Measurements from ENCODE around the gene TIAM2.

Gene TIAM2

GRCh38 chr6:155084431-155085123 lies 89.5 kb downstream of the TIAM2 start:
- DNase-seq (ENCODE audit: low read depth, low spot score) = no peak
- TF ChIP-seq EZH2 (IDR thresholded peaks at IDR 0.05) = no peak
- no peak for TF ChIP-seq POLR2AphosphoS5 (IDR thresholded peaks at IDR 0.05; ENCODE audit: borderline replicate concordance, low read depth, low read length)
- no peak for TF ChIP-seq FOXP2 (optimal IDR thresholded peaks at IDR 0.05; ENCODE audit: control extremely low read depth, extremely low read length, insufficient read depth)
- Histone ChIP-seq H3K27ac (no peak overlapping the region), H3K4me3 (no peak overlapping the region), H3K36me3 (ENCODE audit: insufficient read depth, low read length) (no peaks in the 10 kb centered on the region), H3K9me3 (ENCODE audit: low read depth, low read length) (no peaks in the 10 kb centered on the region), H3K9ac (ENCODE audit: insufficient read length) (no peak overlapping the region)

DNA sequence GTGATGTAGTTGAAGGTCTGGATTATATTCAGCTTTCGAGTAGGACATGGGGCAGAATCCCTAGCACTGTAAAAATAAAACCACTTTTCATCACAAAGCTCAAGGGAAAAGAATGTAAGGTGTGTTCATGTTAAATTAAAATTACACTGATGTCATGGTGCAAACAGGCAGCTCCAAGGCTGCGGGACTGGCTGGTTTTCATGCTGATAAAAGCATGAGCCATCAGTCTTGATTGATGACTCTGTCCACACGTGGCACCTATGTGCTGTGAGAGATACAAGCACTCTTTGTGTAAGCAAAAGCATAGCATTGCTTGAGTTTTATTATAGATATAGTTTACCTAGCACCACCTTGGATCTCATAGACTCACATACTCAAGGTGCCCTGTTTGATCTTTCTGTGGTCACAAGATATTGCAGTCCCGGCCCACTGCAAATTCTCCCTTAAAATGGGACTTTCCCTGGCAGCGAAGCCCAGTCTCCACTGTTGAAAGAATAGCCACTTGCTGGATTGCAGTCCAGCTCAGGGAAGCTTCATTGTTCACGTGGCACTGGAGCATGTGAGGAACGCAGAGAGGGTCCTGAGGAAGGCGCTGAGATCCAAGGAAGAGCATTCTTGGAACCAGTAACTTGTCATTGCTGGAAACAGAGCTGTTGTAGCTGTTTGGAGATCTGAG lies 90.6 kb downstream of the TIAM2 start:
- TF ChIP-seq EZH2 (IDR thresholded peaks at IDR 0.05) (no peak), FOXP2 (optimal IDR thresholded peaks at IDR 0.05; ENCODE audit: control extremely low read depth, extremely low read length, insufficient read depth) (no peak), POLR2AphosphoS5 (IDR thresholded peaks at IDR 0.05; ENCODE audit: borderline replicate concordance, low read depth, low read length) (no peak)
- Histone ChIP-seq H3K4me3 (no peak overlapping the region), H3K36me3 (ENCODE audit: insufficient read depth, low read length) (no peaks in the 10 kb centered on the region), H3K9me3 (ENCODE audit: low read depth, low read length) (no peaks in the 10 kb centered on the region), H3K27ac (no peak overlapping the region), H3K9ac (ENCODE audit: insufficient read length) (no peak overlapping the region)
- DNase-seq (ENCODE audit: low read depth, low spot score) = no peak

DNA sequence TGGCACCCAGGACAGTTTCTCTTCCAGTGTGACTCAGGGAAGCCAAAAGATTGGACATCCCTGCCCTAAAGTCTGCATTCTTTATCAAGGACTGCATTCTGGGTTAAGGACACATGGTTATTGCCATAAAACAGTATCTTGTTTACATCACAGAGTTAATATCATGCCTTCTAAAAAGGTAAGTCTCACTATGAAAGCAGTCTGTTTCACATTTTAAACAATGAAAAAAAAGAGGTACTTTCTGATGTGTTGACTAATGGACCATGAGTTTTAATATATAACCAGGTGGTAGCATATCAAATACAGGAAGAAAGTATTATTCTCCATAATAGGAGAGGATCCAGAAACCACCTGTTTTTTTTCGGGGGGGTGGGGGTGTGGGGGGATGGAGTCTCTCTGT lies 93.7 kb downstream of the TIAM2 start:
- H3K4me3 ChIP-seq = no peak overlapping the region
- DNase-seq (ENCODE audit: low read depth, low spot score) = no peak
- H3K9ac ChIP-seq (ENCODE audit: insufficient read length) = no peak overlapping the region
- no peaks in the 10 kb centered on the region for H3K9me3 ChIP-seq (ENCODE audit: low read depth, low read length)
- no peaks in the 10 kb centered on the region for H3K36me3 ChIP-seq (ENCODE audit: insufficient read depth, low read length)
- TF ChIP-seq FOXP2 (optimal IDR thresholded peaks at IDR 0.05; ENCODE audit: control extremely low read depth, extremely low read length, insufficient read depth) (no peak), POLR2AphosphoS5 (IDR thresholded peaks at IDR 0.05; ENCODE audit: borderline replicate concordance, low read depth, low read length) (no peak), EZH2 (IDR thresholded peaks at IDR 0.05) (no peak)
- no peak overlapping the region for H3K27ac ChIP-seq

GRCh38 chr6:155089746-155090145 lies 94.6 kb downstream of the TIAM2 start:
- no peak overlapping the region for H3K27ac ChIP-seq
- no peak overlapping the region for H3K4me3 ChIP-seq
- no peak overlapping the region for H3K9ac ChIP-seq (ENCODE audit: insufficient read length)
- no peak for DNase-seq (ENCODE audit: low read depth, low spot score)
- H3K9me3 ChIP-seq (ENCODE audit: low read depth, low read length) = no peaks in the 10 kb centered on the region
- no peaks in the 10 kb centered on the region for H3K36me3 ChIP-seq (ENCODE audit: insufficient read depth, low read length)
- TF ChIP-seq POLR2AphosphoS5 (IDR thresholded peaks at IDR 0.05; ENCODE audit: borderline replicate concordance, low read depth, low read length) (no peak), FOXP2 (optimal IDR thresholded peaks at IDR 0.05; ENCODE audit: control extremely low read depth, extremely low read length, insufficient read depth) (no peak), EZH2 (IDR thresholded peaks at IDR 0.05) (no peak)

DNA sequence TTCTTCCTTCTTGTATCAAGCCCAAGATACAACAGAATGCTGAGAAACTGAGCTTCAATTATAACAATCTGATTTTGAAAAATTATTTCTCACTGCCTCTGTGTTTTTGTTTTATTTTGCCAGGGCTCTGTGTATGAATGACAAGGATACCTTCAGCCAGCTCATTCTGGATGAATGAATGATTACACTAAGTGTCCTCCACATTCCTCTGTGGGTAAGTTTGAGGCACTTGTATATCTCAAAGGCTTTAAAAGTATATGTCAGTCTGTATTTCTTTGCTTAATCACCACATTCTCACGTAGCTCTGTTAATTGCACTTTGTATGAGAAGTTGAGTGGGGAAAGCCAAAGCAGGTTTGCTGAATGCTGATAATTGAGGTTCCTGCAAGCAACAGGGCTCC lies 95.1 kb downstream of the TIAM2 start:
- Histone ChIP-seq H3K9ac (ENCODE audit: insufficient read length) (no peak overlapping the region), H3K4me3 (no peak overlapping the region), H3K9me3 (ENCODE audit: low read depth, low read length) (no peaks in the 10 kb centered on the region), H3K36me3 (ENCODE audit: insufficient read depth, low read length) (no peaks in the 10 kb centered on the region), H3K27ac (no peak overlapping the region)
- DNase-seq (ENCODE audit: low read depth, low spot score) = no peak
- TF ChIP-seq EZH2 (IDR thresholded peaks at IDR 0.05) (no peak), FOXP2 (optimal IDR thresholded peaks at IDR 0.05; ENCODE audit: control extremely low read depth, extremely low read length, insufficient read depth) (no peak), POLR2AphosphoS5 (IDR thresholded peaks at IDR 0.05; ENCODE audit: borderline replicate concordance, low read depth, low read length) (no peak)

GRCh38 chr6:155091756-155092155 lies 96.6 kb downstream of the TIAM2 start:
- DNase-seq (ENCODE audit: low read depth, low spot score) = no peak

DNA sequence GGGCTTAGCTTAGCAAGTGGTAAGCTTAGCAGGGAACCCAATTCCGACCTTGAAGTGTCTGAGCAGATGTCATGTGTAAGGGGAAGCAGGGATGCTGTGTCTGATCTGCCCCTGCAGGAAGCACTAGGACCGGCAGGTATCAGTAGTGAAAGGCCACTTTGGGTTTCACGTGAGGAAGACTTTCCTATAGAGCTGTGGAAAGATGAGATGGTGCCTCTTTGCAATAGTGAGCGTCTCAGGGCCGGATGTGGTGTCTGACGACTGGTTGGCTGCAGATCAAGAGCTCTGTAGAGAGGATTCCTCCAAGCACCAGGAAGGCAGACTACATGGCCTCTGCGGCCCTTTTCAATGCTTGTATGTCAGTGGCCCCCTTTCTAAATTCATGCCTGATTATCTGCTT lies 98.3 kb downstream of the TIAM2 start:
- TF ChIP-seq FOXP2 (optimal IDR thresholded peaks at IDR 0.05; ENCODE audit: control extremely low read depth, extremely low read length, insufficient read depth) (no peak), POLR2AphosphoS5 (IDR thresholded peaks at IDR 0.05; ENCODE audit: borderline replicate concordance, low read depth, low read length) (no peak)
- H3K9me3 ChIP-seq (ENCODE audit: low read depth, low read length) = no peaks in the 10 kb centered on the region
- no peak for DNase-seq (ENCODE audit: low read depth, low spot score)

More at GRCh38 chr6:155091756-155092155, 96.6 kb downstream of the TIAM2 start:
- H3K27ac ChIP-seq = no peak overlapping the region
- no peaks in the 10 kb centered on the region for H3K36me3 ChIP-seq (ENCODE audit: insufficient read depth, low read length)
- H3K9me3 ChIP-seq (ENCODE audit: low read depth, low read length) = no peaks in the 10 kb centered on the region
- H3K4me3 ChIP-seq = no peak overlapping the region
- TF ChIP-seq FOXP2 (optimal IDR thresholded peaks at IDR 0.05; ENCODE audit: control extremely low read depth, extremely low read length, insufficient read depth) (no peak), POLR2AphosphoS5 (IDR thresholded peaks at IDR 0.05; ENCODE audit: borderline replicate concordance, low read depth, low read length) (no peak), EZH2 (IDR thresholded peaks at IDR 0.05) (no peak)
- no peak overlapping the region for H3K9ac ChIP-seq (ENCODE audit: insufficient read length)

GRCh38 chr6:155100087-155100486 lies 105.0 kb downstream of the TIAM2 start:
- Histone ChIP-seq H3K36me3 (ENCODE audit: insufficient read depth, low read length) (no peaks in the 10 kb centered on the region), H3K27ac (no peak overlapping the region), H3K9ac (ENCODE audit: insufficient read length) (no peak overlapping the region), H3K4me3 (no peak overlapping the region), H3K9me3 (ENCODE audit: low read depth, low read length) (no peaks in the 10 kb centered on the region)
- DNase-seq (ENCODE audit: low read depth, low spot score) = no peak
- no peak for TF ChIP-seq POLR2AphosphoS5 (IDR thresholded peaks at IDR 0.05; ENCODE audit: borderline replicate concordance, low read depth, low read length)
- no peak for TF ChIP-seq FOXP2 (optimal IDR thresholded peaks at IDR 0.05; ENCODE audit: control extremely low read depth, extremely low read length, insufficient read depth)

More for the DNA sequence above, 98.3 kb downstream of the TIAM2 start:
- no peak overlapping the region for H3K27ac ChIP-seq
- H3K4me3 ChIP-seq = no peak overlapping the region
- no peak overlapping the region for H3K9ac ChIP-seq (ENCODE audit: insufficient read length)
- H3K36me3 ChIP-seq (ENCODE audit: insufficient read depth, low read length) = no peaks in the 10 kb centered on the region
